Ascending aorta (tissue), 2 donors: ENCODE results near the gene RGS3. TPM values are rescaled to one million over a fixed set of nuclear protein-coding genes. Genes with fewer than 3 reads are reported as not detected.
A peak's percentile ranks its signal among the peaks of the same experiment; 100 is the strongest.

Experiments used
- DNase-seq, 2 donors: peaks; one replicate each; pipeline ENCODE4 v3.0.0-alpha.2; 2019; ENCODE audit warnings: low spot score in 2 of 2
- H3K27ac ChIP-seq, 2 donors: fragments of 200-600 bp; sonication (generic); one replicate each; pipeline ENCODE4 v1.5.1; 2016 to 2017; ENCODE audit warnings: mild to moderate bottlenecking in 1 of 2
- H3K27me3 ChIP-seq: fragments of 200-600 bp; sonication (generic); one replicate; pipeline ENCODE4 v1.5.1; 2017
- H3K36me3 ChIP-seq, 2 donors: fragments of 200-600 bp; sonication (generic); one replicate each; pipeline ENCODE4 v1.5.1; 2016
- H3K4me1 ChIP-seq, 2 donors: fragments of 200-600 bp; sonication (generic); one replicate each; pipeline ENCODE4 v1.5.1; 2016 to 2017; ENCODE audit warnings: mild to moderate bottlenecking in 1 of 2
- H3K4me3 ChIP-seq, 2 donors: fragments of 200-600 bp; sonication (generic); one replicate each; pipeline ENCODE4 v1.5.1; 2016 to 2017; ENCODE audit warnings: mild to moderate bottlenecking in 1 of 2
- H3K9me3 ChIP-seq, 2 donors: fragments of 200-600 bp; sonication (generic); one replicate each; pipeline ENCODE4 v1.5.1; 2016
- CTCF ChIP-seq, 3 experiments: fragments of 200-600 bp in 2 of 3; fragments of 450-650 bp in 1 of 3; sonication (generic) in 2 of 3; IDR thresholded peaks; one replicate each; pipeline ENCODE4 v1.5.1; 2016 to 2019; ENCODE audit warnings: antibody characterized with exemption in 3 of 3, mild to moderate bottlenecking in 1 of 3, moderate library complexity in 1 of 3
- intact Hi-C: fragments of 100-400 bp; cut with DNase I; formaldehyde crosslinking; loops from one replicate; pipeline ENCODE4 v1.15.1; 2023
- total RNA-seq: library from RNA; depleted of rRNA; stranded (reverse); fragments of >200 nt; gene quantifications from one replicate; pipeline ENCODE4 v1.1.0, GENCODE V29; 2016

The RGS3 gene
- total RNA-seq, 1 donor from 2014 or later, result 125 TPM

DNA sequence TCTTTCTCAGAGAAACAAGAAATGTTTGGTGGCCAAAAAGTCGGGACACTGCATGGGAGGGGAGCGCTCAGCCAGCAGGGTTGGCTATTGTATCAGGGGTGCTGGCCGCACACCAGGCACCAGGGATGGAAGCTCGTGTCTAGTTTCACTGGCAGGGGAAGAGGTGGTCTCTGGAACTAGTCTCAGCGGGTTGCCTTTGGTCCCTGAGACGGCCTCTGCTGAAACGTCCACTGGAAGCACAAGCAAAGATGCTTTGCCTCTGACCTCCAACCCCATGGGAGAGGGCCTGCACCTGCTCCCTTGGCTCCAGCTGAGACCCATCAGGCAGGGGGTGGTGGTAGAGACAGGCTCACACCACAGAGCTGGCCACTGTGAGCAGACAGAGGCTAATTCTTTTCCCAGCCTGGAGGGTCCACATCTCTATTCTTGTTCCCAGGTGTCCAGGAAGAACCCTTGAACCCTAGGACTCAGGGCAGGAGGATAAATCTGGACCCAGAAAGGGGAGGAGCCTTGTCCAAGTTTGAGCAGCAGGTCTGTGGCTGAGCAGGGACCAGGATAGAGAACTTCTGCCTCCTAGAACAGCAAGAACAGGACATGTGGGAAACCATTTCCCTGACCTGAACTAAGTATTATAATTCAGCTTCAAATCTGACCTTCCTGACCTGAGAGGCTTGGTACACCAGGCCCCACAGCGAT lies 102.6 kb downstream of the RGS3 start:
- intact Hi-C loops, result loop anchor here (5.0 kb wide), 1 partner anchor 104 kb away; the partner anchor contains the start of gene RGS3
- Histone ChIP-seq H3K27me3 (no peaks in the 10 kb centered on the region), H3K4me1 (peaks cover 34 to 63% of the 10 kb centered on the region in 2 donors), H3K36me3 (no peaks in the 10 kb centered on the region), H3K27ac (peak overlapping the region; percentile 94 to 97), H3K9me3 (no peaks in the 10 kb centered on the region), H3K4me3 (peak overlapping the region; percentile 52 to 81)
- no peak for TF ChIP-seq CTCF (IDR thresholded peaks at IDR 0.05)
- peak in 1 of 2 donors; percentile 64 for DNase-seq

DNA sequence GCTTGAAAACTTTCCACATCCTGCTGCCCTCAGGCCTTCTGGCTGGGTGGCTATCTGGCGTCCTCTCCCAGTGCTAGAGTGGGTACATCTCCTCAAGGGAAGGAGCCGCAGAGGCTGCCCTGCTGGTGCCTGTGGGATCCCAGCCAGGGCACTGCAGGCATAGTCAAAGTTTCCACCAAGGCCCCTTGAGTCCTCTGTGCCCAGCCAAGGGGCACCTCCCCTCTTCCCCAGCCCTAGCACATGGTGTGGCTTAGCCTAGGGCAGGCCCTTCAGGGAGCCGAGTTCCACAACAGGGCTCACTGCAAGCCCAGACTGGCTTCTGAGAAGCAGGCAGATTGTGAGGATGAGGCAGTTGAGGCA lies 103.2 kb downstream of the RGS3 start:
- intact Hi-C loops, result loop anchor here (5.0 kb wide), 1 partner anchor 104 kb away; the partner anchor contains the start of gene RGS3
- peak overlapping the region; percentile 94 to 97 for H3K27ac ChIP-seq
- no peak for TF ChIP-seq CTCF (IDR thresholded peaks at IDR 0.05)

DNA sequence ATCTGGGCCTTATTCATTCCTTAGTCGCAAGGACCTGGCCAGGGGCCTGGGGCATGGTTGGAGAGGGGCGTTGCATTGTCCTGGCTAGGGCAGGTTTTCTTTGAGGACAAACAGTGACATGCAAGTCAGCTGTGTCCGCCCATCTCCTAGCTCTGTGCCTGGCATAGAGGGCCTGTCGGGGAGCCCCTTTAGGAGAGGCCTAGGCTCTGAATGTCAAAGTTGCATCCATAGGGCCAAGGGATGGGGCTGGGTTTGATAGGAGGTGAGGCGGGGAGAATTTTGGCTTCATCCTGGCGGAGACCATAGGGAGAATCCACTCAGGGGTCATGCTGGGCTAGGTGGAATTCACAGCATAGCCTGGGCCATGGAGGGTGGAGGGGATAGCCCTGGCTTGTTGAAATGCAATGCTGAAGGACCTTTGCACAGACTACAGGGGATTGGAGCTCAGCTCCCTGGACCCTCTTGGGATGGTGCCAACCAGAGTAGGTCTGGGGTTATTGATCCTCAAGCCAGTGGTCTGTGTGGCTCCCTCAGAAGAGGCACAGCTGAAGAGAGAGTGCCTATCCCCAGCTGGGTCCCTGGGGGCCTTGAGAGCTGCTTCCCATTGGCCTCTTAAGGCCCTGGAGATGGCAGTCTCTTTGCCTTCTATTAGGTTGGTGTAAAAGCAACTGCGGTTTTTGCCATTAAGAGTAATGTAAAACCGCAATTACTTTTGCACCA lies 104.0 kb downstream of the RGS3 start:
- H3K9me3 ChIP-seq, result no peaks in the 10 kb centered on the region
- peak overlapping the region; percentile 94 to 97 for H3K27ac ChIP-seq
- no peaks in the 10 kb centered on the region for H3K36me3 ChIP-seq
- intact Hi-C loops, result loop anchor here (5.0 kb wide), 1 partner anchor 105 kb away; the partner anchor contains the start of gene RGS3
- TF ChIP-seq CTCF (IDR thresholded peaks at IDR 0.05), result no peak
- no peaks in the 10 kb centered on the region for H3K27me3 ChIP-seq
- peak in 1 of 2 donors; percentile 62 for DNase-seq
- H3K4me3 ChIP-seq, result peak overlapping the region in 1 of 2 donors; percentile 81
- peaks cover 34 to 63% of the 10 kb centered on the region in 2 donors for H3K4me1 ChIP-seq

More for the DNA sequence above, 103.2 kb downstream of the RGS3 start:
- no peaks in the 10 kb centered on the region for H3K9me3 ChIP-seq
- no peaks in the 10 kb centered on the region for H3K36me3 ChIP-seq
- H3K27me3 ChIP-seq, result no peaks in the 10 kb centered on the region
- DNase-seq, result peak in 1 of 2 donors; percentile 91
- peaks cover 34 to 63% of the 10 kb centered on the region in 2 donors for H3K4me1 ChIP-seq
- H3K4me3 ChIP-seq, result peak overlapping the region; percentile 52 to 81

GRCh38 chr9:113568081-113568435 lies 104.5 kb downstream of the RGS3 start:
- Histone ChIP-seq H3K4me3 (peak overlapping the region in 1 of 2 donors; percentile 81), H3K27ac (peak overlapping the region; percentile 94 to 97), H3K4me1 (peaks cover 34 to 63% of the 10 kb centered on the region in 2 donors), H3K36me3 (no peaks in the 10 kb centered on the region), H3K9me3 (no peaks in the 10 kb centered on the region), H3K27me3 (no peaks in the 10 kb centered on the region)
- intact Hi-C loops, result loop anchor here (5.0 kb wide), 1 partner anchor 106 kb away; the partner anchor contains the start of gene RGS3
- DNase-seq, result peak in 1 of 2 donors; percentile 60
- no peak for TF ChIP-seq CTCF (IDR thresholded peaks at IDR 0.05)

- H3K36me3 ChIP-seq, result no peaks in the 10 kb centered on the region
- peak overlapping the region; percentile 94 to 97 for H3K27ac ChIP-seq
- no peaks in the 10 kb centered on the region for H3K27me3 ChIP-seq
- no peak for TF ChIP-seq CTCF (IDR thresholded peaks at IDR 0.05)
- H3K4me3 ChIP-seq, result peak overlapping the region in 1 of 2 donors; percentile 81
- intact Hi-C loops, result loop anchor here (5.0 kb wide), 1 partner anchor 106 kb away; the partner anchor contains the start of gene RGS3
- no peaks in the 10 kb centered on the region for H3K9me3 ChIP-seq
- H3K4me1 ChIP-seq, result peaks cover 41 to 68% of the 10 kb centered on the region in 2 donors
- peak in 1 of 2 donors; percentile 58 for DNase-seq
Measured at GRCh38 chr9:113568571-113569321, 105.2 kb downstream of the RGS3 start.
